ENCODE results near the gene ISCA2.

Gene ISCA2

GRCh38 chr14:74521756-74522155, 28.2 kb downstream of the ISCA2 start:
- TF ChIP-seq REST (IDR thresholded peaks at IDR 0.05; ENCODE audit: insufficient replicate concordance, low read depth) (no peak), POLR2AphosphoS5 (IDR thresholded peaks at IDR 0.05; ENCODE audit: low read depth) (no peak), SPI1 (IDR thresholded peaks at IDR 0.05; ENCODE audit: borderline replicate concordance, low read depth) (no peak), GABPA (IDR thresholded peaks at IDR 0.05; ENCODE audit: low read depth) (no peak), CTCF (IDR thresholded peaks at IDR 0.05; ENCODE audit: insufficient read depth, low read length) (no peak)
- no peak overlapping the region for H3K4me3 ChIP-seq (replicated peaks; ENCODE audit: insufficient read depth, low read length)
- no peak for DNase-seq (ENCODE audit: low read depth in 1 of 2, low spot score in 1 of 2)
- no peak overlapping the region for H3K27ac ChIP-seq (replicated peaks)
- H3K27me3 ChIP-seq (ENCODE audit: insufficient read depth, poor library complexity, severe bottlenecking): no peaks in the 10 kb centered on the region

GRCh38 chr14:74522740-74523139, 29.2 kb downstream of the ISCA2 start:
- TF ChIP-seq GABPA (IDR thresholded peaks at IDR 0.05; ENCODE audit: low read depth) (no peak), SPI1 (IDR thresholded peaks at IDR 0.05; ENCODE audit: borderline replicate concordance, low read depth) (no peak), CTCF (IDR thresholded peaks at IDR 0.05; ENCODE audit: insufficient read depth, low read length) (no peak), POLR2AphosphoS5 (IDR thresholded peaks at IDR 0.05; ENCODE audit: low read depth) (no peak), REST (IDR thresholded peaks at IDR 0.05; ENCODE audit: insufficient replicate concordance, low read depth) (no peak)
- Histone ChIP-seq H3K27ac (replicated peaks) (no peak overlapping the region), H3K27me3 (ENCODE audit: insufficient read depth, poor library complexity, severe bottlenecking) (no peaks in the 10 kb centered on the region), H3K4me3 (replicated peaks; ENCODE audit: insufficient read depth, low read length) (no peak overlapping the region)
- no peak for DNase-seq (ENCODE audit: low read depth in 1 of 2, low spot score in 1 of 2)

- no peak for TF ChIP-seq GABPA (IDR thresholded peaks at IDR 0.05; ENCODE audit: low read depth)
- TF ChIP-seq CTCF (IDR thresholded peaks at IDR 0.05; ENCODE audit: insufficient read depth, low read length): no peak
- no peak for TF ChIP-seq POLR2AphosphoS5 (IDR thresholded peaks at IDR 0.05; ENCODE audit: low read depth)
- no peak for TF ChIP-seq REST (IDR thresholded peaks at IDR 0.05; ENCODE audit: insufficient replicate concordance, low read depth)
- no peak for TF ChIP-seq SPI1 (IDR thresholded peaks at IDR 0.05; ENCODE audit: borderline replicate concordance, low read depth)
- H3K27me3 ChIP-seq (ENCODE audit: insufficient read depth, poor library complexity, severe bottlenecking): no peaks in the 10 kb centered on the region
- H3K4me3 ChIP-seq (replicated peaks; ENCODE audit: insufficient read depth, low read length): no peak overlapping the region
- no peak for DNase-seq (ENCODE audit: low read depth in 1 of 2, low spot score in 1 of 2)
- no peak overlapping the region for H3K27ac ChIP-seq (replicated peaks)
Measured at GRCh38 chr14:74524076-74524811, 30.7 kb downstream of the ISCA2 start.

Data from HL-60 (cell line).